PC-9 (cell line): ENCODE results near the gene RBM4B. TPM values are rescaled to one million over a fixed set of nuclear protein-coding genes. Genes with fewer than 3 reads are reported as not detected.

ENCODE experiments used
- BruUV-seq: library from RNA; stranded (reverse); fragments of 400-500 nt; replicated peaks from 2 replicates; lab custom pipeline; 2021; lab: Mats Ljungman, UMichigan
- CTCF ChIA-PET: fragments of 300-600 bp; sonication (Branson Sonifier 250); formaldehyde crosslinking; loops from one replicate; lab custom pipeline; 2022; ENCODE audit warnings: antibody characterized with exemption; lab: Charles Lee
- POLR2A ChIA-PET: fragments of 300-600 bp; sonication (Branson Sonifier 250); formaldehyde crosslinking; loops from one replicate; lab custom pipeline; 2022; ENCODE audit warnings: antibody characterized with exemption; ENCODE audit not compliant: unreplicated experiment; lab: Charles Lee
- DNase-seq, 2 experiments: peaks; one replicate each; pipeline versions ENCODE4 v3.0.0 to v3.0.0-alpha.2; 2015 to 2022; ENCODE audit warnings: mixed read lengths in 1 of 2
- H2AFZ ChIP-seq: fragments of 200-600 bp; sonication (generic); 2 replicates; pipeline ENCODE4 v1.8.1; 2017; ENCODE audit warnings: antibody characterized with exemption
- H3F3A ChIP-seq: fragments of 200-600 bp; sonication (generic); 2 replicates; pipeline ENCODE4 v1.8.1; 2017; ENCODE audit warnings: antibody characterized with exemption, mild to moderate bottlenecking, low read depth; ENCODE audit not compliant: insufficient read depth
- H3K27ac ChIP-seq: fragments of 200-600 bp; sonication (generic); 2 replicates; pipeline ENCODE4 v1.6.1; 2016; ENCODE audit warnings: mixed run types
- H3K27me3 ChIP-seq: fragments of 200-600 bp; sonication (generic); 2 replicates; pipeline ENCODE4 v1.6.1; 2016; ENCODE audit warnings: low read depth, mixed run types; ENCODE audit not compliant: insufficient read depth
- H3K36me3 ChIP-seq: fragments of 200-600 bp; sonication (generic); 2 replicates; pipeline ENCODE4 v1.6.1; 2016; ENCODE audit warnings: low read depth, mixed run types
- H3K4me1 ChIP-seq: fragments of 200-600 bp; sonication (generic); replicated peaks from 2 replicates; pipeline ENCODE4 v1.6.1; 2016; ENCODE audit warnings: mixed run types; ENCODE audit not compliant: insufficient read depth
- H3K4me2 ChIP-seq: fragments of 200-600 bp; sonication (generic); 2 replicates; pipeline ENCODE4 v1.6.1; 2017; ENCODE audit warnings: mixed run types
- H3K4me3 ChIP-seq: fragments of 200-600 bp; sonication (generic); 2 replicates; pipeline ENCODE4 v1.6.1; 2016; ENCODE audit warnings: mixed run types
- H3K79me2 ChIP-seq: fragments of 200-600 bp; sonication (generic); 2 replicates; pipeline ENCODE4 v1.6.1; 2017; ENCODE audit warnings: low read depth, mixed run types
- H3K9me2 ChIP-seq: fragments of 200-600 bp; sonication (generic); 2 replicates; pipeline ENCODE4 v1.8.1; 2017; ENCODE audit warnings: mild to moderate bottlenecking; ENCODE audit not compliant: insufficient read depth
- H3K9me3 ChIP-seq: fragments of 200-600 bp; sonication (generic); 2 replicates; pipeline ENCODE4 v1.8.1; 2016; ENCODE audit warnings: low read depth; ENCODE audit not compliant: insufficient read depth
- H4K20me1 ChIP-seq: fragments of 200-600 bp; sonication (generic); 2 replicates; pipeline ENCODE4 v1.8.1; 2017; ENCODE audit not compliant: insufficient read depth
- CTCF ChIP-seq: fragments of 200-600 bp; sonication (generic); conservative IDR thresholded peaks from 2 replicates; pipeline ENCODE4 v1.6.1; 2017; ENCODE audit warnings: mixed run types, antibody characterized with exemption, mild to moderate bottlenecking, moderate library complexity
- EZH2 ChIP-seq: fragments of 200-600 bp; sonication (generic); IDR thresholded peaks from 2 replicates; pipeline ENCODE4 v1.8.0; 2017; ENCODE audit warnings: antibody characterized with exemption, low read depth
- intact Hi-C: fragments of 100-400 bp; cut with micrococcal nuclease; formaldehyde crosslinking; loops from one replicate; pipeline ENCODE4 v1.10.0; 2022; ENCODE audit not compliant: unreplicated experiment
- total RNA-seq: library from RNA; stranded (reverse); gene quantifications from 2 replicates; pipeline ENCODE4 v1.2.3, GENCODE V29; 2021

Gene RBM4B
- total RNA-seq, 1 experiment from 2014 or later, result 24.8 TPM

GRCh38 chr11:66684635-66685034, 6.9 kb upstream of the RBM4B start:
- no peak overlapping the region for H3K27ac ChIP-seq
- no peaks in the 10 kb centered on the region for H3K4me1 ChIP-seq
- no peaks in the 10 kb centered on the region for H3K9me3 ChIP-seq
- H3K79me2 ChIP-seq, result no peaks in the 10 kb centered on the region
- H2AFZ ChIP-seq, result no peak overlapping the region
- no peak for TF ChIP-seq CTCF
- no peak for TF ChIP-seq EZH2
- no TSS peak for BruUV-seq
- H3K4me2 ChIP-seq, result no peak overlapping the region
- ChIA-PET CTCF (interaction anchor here (0.7 kb wide), 1 partner anchor 417 kb away, joined by 3 read pairs; no protein-coding TSS in a partner anchor), POLR2A (no interaction called here)
- no peaks in the 10 kb centered on the region for H3K9me2 ChIP-seq
- no peak for DNase-seq
- peaks cover 3% of the 10 kb centered on the region for H3F3A ChIP-seq
- no peaks in the 10 kb centered on the region for H4K20me1 ChIP-seq
- H3K27me3 ChIP-seq, result no peaks in the 10 kb centered on the region
- H3K36me3 ChIP-seq, result no peaks in the 10 kb centered on the region
- no peak overlapping the region for H3K4me3 ChIP-seq
- intact Hi-C loops, result no loop called here

GRCh38 chr11:66683877-66684276, 6.2 kb upstream of the RBM4B start:
- Histone ChIP-seq H3K4me1 (no peaks in the 10 kb centered on the region), H4K20me1 (no peaks in the 10 kb centered on the region), H2AFZ (no peak overlapping the region), H3K9me3 (no peaks in the 10 kb centered on the region), H3F3A (peaks cover 4% of the 10 kb centered on the region), H3K27me3 (no peaks in the 10 kb centered on the region), H3K4me3 (no peak overlapping the region), H3K4me2 (no peak overlapping the region), H3K36me3 (no peaks in the 10 kb centered on the region), H3K79me2 (no peaks in the 10 kb centered on the region), H3K27ac (no peak overlapping the region), H3K9me2 (no peaks in the 10 kb centered on the region)
- no peak for TF ChIP-seq CTCF
- TF ChIP-seq EZH2, result no peak
- no peak for DNase-seq
- ChIA-PET CTCF (interaction anchor here (0.7 kb wide), 1 partner anchor 416 kb away, joined by 3 read pairs; no protein-coding TSS in a partner anchor), POLR2A (no interaction called here)
- BruUV-seq, result no TSS peak
- intact Hi-C loops, result no loop called here

- peaks cover 10% of the 10 kb centered on the region for H3K4me1 ChIP-seq
- peaks cover 12% of the 10 kb centered on the region for H3K79me2 ChIP-seq
- H3K9me3 ChIP-seq, result no peaks in the 10 kb centered on the region
- no peaks in the 10 kb centered on the region for H3K27me3 ChIP-seq
- H2AFZ ChIP-seq, result no peak overlapping the region
- intact Hi-C loops, result no loop called here
- no peaks in the 10 kb centered on the region for H3K9me2 ChIP-seq
- peaks cover 22% of the 10 kb centered on the region for H3F3A ChIP-seq
- ChIA-PET CTCF (interaction anchor here (0.9 kb wide), 1 partner anchor 266 kb away, joined by 3 read pairs; no protein-coding TSS in a partner anchor), POLR2A (interaction anchor here (0.6 kb wide), 1 partner anchor 622 kb away, joined by 3 read pairs; the partner anchor contains the start of gene SSH3)
- no peak overlapping the region for H3K27ac ChIP-seq
- TF ChIP-seq CTCF (no peak), EZH2 (no peak)
- no peak overlapping the region for H3K4me3 ChIP-seq
- H4K20me1 ChIP-seq, result no peaks in the 10 kb centered on the region
- no peak overlapping the region for H3K4me2 ChIP-seq
- H3K36me3 ChIP-seq, result peaks cover 3% of the 10 kb centered on the region; the same call in 1 of the 2 replicates
- BruUV-seq, result no TSS peak
- no peak for DNase-seq
Observed at GRCh38 chr11:66680966-66681645, 3.4 kb upstream of the RBM4B start.
